Raji (cell line): ENCODE results near the gene PMEPA1.

Experiments used
- POLR2A ChIP-seq: IDR thresholded peaks from 2 replicates; pipeline ENCODE4 v1.6.1; 2011; ENCODE audit warnings: low read depth, low read length, control low read depth; ENCODE audit not compliant: insufficient read depth

PMEPA1 gene

DNA sequence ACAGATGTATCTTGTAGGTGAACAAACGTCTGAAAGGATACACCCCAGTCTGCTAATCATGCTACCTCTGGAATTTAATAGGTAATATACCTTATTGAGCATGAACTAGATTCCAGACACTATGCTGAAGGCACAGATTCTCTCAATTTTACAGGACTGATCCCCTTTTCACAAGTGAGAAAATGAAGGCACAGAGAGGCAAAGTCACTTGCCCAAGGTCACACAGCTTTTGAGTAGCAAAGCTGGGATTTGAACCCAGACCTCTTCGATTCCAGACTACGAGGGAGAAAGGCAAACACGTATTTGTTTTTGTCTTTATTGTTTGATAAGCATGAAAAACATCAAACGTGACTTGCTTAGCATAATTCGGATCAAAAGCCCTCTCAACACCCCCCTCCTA is 34.4 kb upstream of the PMEPA1 start:
- no peak for TF ChIP-seq POLR2A

DNA sequence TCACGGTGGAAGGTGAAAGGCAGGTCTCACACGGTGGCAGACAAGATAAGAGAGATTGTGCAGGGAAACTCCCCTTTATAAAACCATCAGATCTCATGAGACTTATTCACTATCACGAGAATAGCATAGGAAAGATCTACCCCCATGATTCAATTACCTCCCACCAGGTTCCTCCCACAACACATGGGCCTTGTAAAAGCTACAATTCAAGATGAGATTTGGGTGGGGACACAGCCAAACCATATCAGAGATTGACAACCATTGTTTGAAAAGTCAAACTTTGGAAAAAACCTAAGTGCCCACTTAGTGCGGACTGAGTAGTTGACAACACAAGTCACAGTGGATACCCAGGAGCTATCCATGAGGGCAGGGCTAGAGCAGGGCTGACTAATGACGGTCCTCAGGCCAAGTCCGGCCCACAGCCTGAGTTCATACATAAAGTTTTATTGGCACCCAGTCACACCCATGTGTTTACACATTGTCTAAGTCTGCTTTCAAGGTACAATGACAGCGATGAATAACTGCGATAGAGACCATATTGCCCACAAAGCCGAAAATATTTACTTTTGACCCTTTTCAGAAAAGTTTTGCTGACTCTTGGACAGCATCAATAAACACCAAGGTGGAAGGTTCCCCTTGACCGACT is 33.8 kb upstream of the PMEPA1 start:
- no peak for TF ChIP-seq POLR2A

DNA sequence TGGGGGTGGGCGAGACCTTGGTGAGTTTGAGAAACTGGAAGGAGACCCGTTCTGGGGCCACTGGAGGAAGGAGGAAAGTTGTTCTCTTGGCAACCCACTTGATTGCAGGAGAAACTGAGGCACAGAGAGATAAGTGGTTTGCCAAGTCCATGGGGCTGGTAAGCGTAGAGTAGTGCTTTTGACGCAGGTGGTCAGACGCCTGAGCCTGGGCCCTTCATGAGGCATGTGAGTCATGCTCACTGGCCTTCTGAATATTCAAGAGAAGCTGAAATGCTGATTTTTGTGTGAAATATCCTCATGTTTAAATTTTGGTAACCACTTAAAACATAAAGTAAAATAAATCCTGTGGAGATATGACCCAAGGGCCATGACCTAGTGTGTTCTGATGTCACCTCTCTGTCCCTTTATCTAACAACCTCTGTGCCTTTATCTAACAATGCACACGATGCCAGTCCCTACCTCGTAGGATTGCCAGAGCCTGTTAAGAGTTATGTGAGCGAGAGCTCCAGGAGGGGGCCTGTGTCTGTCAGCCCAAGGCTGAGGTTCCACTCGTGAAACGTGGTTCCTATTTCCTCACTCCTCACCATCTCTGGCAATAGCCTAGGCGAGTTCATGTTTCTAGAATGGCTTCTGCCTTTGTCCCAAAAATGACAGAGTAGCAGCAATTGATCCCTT is 32.8 kb upstream of the PMEPA1 start:
- TF ChIP-seq POLR2A = no peak

DNA sequence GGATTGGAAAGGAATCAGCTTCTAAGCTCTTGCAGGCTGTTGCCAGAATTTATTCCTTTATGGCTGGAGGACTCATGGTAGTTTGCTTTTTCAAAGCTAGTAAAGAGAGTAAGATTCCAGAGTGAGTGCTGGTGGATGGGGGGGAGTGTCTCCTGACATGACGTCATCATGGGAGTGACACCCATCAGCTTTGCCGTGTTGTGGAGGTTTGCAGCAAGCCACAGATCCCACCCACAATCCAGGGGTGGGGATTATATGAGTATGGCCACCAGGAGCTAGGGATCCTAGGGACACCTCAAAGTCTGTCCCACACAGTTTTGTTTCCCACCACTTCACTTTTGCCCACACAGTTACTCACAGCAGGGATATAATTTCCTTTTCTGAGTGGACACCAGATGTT is 28.7 kb upstream of the PMEPA1 start:
- no peak for TF ChIP-seq POLR2A

DNA sequence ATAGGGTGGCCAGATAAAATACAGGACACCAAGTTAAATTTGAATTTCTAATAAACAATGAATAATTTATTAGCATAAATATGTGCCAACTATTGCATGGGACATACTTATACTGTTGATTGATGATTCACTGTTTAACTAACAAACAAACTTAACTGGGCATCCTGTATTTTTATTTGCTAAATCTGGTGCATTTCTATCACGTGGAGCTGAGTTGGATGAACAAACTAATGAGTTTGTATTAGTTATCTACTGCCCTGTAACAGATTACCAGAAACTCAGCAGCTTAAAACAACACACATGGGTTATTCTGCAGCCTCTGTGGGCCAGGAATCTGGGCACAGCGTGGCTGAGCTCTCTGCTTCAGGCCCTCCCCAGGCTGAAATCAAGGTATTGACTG is 28.2 kb upstream of the PMEPA1 start:
- no peak for TF ChIP-seq POLR2A

DNA sequence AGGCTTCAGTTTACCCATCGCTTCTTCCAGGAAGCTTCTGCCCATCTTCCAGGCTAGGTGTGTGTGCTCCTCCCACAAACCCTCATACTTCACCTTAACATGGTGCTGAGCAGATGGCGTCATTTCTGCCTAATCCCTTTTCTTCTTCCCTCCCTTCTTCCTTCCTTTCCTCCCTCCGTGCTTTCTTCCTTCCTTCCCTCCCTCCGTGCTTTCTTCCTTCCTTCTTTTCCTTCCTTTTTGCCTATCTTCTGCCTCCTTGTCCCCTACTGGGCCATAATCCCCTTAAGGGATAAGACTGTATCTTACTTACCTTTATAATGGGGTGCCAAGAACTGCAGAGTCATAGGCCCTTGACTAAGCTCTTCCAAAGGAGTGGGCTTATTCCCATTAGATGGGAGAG is 27.5 kb upstream of the PMEPA1 start:
- TF ChIP-seq POLR2A = no peak

DNA sequence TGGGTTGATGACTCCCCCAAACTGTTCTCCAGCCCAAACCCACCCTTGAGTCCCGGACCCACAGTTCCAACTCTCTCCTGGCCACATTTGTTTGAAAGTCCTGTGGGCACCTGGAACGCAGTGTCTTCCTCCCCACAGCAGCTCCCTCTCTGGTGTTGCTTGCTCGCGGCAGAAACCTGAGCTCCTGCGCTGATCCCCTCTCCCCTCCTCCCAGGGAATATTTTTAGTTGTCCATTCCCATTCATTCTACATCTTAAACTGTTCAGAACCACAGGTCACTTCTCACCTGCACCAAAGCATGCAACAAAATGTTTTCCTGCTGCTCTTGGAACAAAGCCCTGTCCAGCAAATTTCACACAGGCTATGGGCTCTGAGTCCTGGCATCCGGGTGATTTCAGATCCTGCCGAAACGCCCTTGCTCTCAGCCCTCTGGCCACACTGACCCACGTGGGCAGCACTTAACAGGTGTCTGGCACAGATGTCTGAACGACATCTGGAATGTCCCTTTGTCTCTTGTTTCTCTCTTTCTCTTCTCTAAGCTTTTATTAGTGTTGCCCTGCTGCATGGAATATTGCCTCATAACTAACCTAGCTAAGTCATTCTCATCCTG is 27.0 kb upstream of the PMEPA1 start:
- no peak for TF ChIP-seq POLR2A

DNA sequence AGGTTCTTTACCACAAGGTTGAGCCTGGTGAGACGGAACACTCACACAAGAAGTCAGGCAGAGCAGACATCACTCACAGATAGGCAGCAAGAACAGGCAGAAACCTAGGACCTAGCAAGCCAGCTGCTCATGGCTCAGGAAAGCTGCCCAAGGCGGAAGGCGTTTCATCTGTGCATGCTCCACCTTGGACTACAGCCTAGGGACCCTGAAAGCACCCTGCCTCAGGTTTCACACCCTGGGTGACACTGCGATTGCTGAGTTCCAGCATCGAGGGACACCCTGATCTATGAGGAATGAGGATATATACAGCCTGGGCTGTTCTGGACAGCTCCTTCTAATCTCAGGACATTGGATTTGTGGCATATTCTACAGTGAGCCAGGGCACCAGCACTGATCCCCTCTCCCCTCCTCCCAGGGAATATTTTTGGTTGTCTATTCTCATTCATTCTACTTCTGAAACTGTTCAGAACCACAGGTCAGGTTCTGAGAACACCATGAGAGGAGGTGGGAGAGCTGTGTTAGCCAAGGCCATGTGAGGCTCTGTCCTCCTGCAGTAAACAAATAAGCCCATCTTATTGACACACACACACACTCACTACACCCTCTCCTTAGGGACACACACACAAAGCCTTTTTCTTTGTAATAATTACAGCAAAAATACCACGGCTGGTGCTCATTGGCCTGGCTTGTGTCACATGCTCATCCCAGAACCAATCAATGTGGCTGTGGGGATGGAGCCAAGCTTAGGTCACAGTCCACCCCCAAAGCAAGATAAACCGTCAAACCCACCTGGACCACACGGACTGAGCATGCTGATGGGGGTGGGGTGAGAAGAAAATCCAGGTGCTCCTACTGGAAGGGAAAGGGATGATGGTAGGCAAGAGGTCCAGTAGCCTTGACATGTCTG is 26.3 kb upstream of the PMEPA1 start:
- no peak for TF ChIP-seq POLR2A

DNA sequence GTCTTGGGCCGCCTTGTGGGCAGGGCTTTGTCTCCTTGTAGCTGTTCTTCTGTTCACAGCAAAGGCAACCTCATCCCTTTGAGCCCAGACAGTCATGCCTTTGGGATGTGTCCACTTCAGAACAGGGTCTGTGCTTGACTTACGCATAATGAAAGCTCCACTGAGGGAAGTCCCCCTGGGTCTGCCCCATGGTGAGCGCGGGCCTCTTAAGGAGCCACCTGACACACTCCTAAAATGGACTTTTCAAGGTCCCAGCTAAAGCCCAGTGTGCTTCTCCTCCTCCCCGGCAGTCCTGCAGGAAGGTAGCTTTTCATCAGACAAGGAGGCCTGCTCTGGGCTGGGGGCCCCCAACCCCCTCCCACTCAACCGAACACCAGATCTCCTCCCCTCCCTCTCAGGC is 24.9 kb upstream of the PMEPA1 start:
- TF ChIP-seq POLR2A = no peak

DNA sequence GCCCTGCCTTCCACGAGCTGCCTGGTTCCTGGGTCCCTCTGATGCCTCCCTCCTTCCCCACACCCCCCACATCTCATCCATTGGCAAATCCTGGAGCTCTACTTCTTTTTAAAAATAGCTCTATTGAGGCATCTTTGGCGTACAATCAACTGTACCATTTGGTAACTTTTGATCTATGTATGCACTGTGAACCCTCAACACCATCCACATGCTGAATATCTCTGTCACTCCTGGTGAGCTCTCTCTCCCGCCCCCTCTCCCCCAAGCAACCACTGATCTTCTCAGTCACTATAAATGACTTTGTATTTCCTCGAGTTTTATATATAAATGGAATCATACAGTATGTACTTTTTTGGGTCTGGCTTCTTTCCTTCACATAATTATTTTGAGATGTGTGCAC is 22.4 kb upstream of the PMEPA1 start:
- no peak for TF ChIP-seq POLR2A

DNA sequence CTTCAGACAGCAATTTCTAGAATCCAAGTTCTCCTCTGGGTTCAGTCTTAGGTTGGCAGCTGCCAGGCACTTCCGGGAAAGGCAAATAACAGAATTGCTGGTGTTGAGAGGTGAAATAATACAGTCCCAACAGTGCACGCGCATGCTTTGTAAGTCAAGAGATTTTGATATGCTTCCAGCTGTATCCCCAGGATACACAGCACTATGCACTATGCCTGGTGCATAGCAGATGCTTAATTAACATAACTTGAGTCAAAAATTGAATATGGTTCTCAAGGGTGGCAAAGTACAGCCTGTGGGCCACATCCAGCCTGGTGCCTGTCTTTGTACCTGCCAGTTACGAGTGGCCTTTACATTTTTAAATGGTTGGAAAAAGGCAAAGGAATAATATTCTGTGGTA is 18.9 kb upstream of the PMEPA1 start:
- TF ChIP-seq POLR2A = no peak

DNA sequence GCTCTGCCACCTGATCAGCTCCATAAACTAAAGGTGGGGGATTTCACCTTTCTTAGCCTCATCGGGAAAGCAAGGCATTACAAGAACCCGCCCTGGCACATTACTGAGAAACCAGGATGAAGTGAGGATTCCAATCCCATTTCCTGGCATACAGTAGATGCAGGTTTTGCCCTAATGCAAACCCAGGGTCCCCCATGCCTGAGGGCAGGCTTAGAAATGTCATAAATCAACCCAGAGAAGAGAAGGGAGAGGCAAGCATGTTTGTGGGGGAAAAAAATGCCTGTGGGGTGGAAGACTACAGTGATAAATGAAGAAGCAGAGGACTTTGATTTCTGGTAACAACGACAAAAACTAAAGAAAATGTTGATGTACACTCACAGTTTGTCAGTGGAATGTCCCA is 18.0 kb upstream of the PMEPA1 start:
- TF ChIP-seq POLR2A = no peak

DNA sequence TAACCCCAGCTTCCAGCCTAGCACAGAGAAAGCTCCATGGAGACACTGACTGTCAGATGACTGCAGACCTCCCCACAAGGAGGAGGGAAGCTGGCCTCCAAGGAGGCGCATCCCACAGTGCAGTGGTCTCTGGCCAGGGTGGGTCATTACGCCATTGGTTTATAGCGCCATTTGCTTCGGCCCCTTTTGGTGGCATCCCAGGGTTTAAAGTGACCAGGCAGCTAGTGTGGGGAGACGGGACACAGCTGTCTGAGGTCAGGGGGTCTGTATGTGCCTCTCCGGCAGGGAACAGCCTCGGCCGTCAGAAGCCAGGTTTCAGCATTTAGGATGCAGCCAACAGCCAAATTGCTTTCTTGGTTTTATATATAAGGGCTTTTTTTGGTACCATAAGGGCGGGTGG is 15.8 kb upstream of the PMEPA1 start:
- no peak for TF ChIP-seq POLR2A

DNA sequence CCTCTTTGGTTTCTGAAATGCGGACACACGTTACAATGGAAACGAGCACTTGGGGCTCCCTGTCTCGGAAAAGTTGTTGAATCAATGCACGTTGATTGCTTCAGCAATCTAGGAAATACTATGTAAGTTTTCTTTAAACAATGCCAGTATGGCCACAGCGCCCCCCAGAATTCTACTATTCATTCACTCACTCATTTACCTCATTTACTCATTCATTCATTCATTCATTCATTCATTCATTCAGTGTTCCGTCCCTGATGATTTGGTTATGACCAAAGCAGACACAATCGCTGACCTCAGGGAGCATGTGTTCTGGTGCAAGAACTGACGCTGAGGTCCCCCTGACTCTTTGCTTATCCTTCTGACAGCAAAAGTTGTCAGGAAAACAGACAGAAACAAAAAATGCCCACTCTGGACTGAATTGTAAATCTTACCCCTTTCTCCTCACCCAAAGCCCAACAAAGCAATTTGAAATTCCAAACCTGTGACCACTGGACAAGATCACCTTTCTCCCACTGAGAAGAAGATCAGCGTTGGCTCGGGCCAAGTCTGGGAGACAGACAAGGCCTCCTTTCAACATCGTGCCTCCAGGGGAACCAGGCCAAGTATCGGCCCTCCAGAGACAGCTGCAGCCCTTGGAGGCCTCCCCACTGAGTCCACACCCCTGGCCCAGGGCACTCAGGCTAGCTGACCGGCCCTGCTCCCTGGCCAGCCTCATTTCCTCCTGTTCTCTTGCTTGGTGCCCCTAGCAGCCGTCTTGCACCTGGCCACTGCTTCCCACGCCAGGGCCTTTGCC is 15.0 kb upstream of the PMEPA1 start:
- TF ChIP-seq POLR2A = no peak

DNA sequence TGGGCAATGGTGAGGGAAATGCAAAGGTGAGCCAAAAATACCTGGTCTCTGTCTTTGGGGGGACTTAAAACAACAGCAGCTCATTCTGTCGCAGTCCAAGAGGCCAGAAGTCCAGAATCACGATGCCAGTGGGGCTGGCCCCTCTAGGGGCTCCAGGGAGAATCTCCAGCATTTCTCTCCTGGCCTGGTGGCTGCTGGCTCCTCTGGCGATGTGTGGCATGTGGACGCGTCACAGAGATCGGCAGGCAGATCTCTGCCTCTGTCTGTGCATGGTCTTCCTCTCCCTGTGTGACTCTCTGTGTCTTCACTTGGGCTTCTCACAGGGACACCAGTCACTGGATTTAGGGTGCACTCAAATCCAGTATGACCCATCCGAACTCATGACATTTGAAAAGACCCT is 14.0 kb upstream of the PMEPA1 start:
- no peak for TF ChIP-seq POLR2A

DNA sequence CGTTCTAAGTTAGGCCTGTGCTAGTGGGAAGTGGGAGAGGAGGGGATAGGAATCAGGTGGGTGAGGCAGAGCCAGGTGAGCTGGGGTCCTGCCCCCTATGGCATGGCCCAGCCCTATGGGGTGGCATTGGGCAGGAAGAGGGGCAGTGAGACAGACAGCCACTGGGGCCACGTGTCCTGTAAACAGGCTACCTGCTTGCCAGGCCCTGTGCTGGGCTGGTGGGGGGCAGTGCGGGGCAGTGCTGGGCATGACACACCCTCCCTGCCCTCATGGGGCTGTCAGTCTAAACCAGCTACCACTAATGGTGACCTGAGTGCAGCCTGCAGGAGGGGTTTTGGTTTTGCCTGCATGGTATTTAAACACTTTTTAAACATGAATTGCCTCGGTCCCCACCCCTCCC is 10.1 kb upstream of the PMEPA1 start:
- TF ChIP-seq POLR2A = no peak
